CD14-positive monocyte (primary cell): ENCODE measurements around the gene BCL3. TPM values are rescaled to one million over a fixed set of nuclear protein-coding genes. Genes with fewer than 3 reads are reported as not detected.

Experiments
- DNase-seq, 3 donors: peaks; one replicate each; pipeline ENCODE4 v3.0.0-alpha.2; 2011 to 2022
- H2AFZ ChIP-seq: 2 replicates; pipeline ENCODE4 v1.6.0; 2012; ENCODE audit warnings: mild to moderate bottlenecking, low read depth, low read length, inconsistent platforms; ENCODE audit not compliant: insufficient read depth, poor library complexity, severe bottlenecking
- H3K27ac ChIP-seq, 2 donors: 1 replicate in 1 of 2; 2 replicates in 1 of 2; pipeline ENCODE4 v1.5.1; 2012 to 2013; ENCODE audit warnings: low read length in 2 of 2, control low read depth in 1 of 2, inconsistent platforms in 1 of 2, low read depth in 1 of 2, mild to moderate bottlenecking in 1 of 2
- H3K27me3 ChIP-seq, 2 donors: one replicate each; pipeline versions ENCODE4 v1.6.0 to v1.6.1; 2011 to 2013; ENCODE audit warnings: low read length in 2 of 2; ENCODE audit not compliant: control insufficient read depth in 2 of 2, insufficient read depth in 2 of 2
- H3K36me3 ChIP-seq, 2 donors: replicated peaks in 1 of 2; 1 replicate in 1 of 2; 2 replicates in 1 of 2; pipeline versions ENCODE4 v1.5.1 to v1.6.1; 2012 to 2013; ENCODE audit warnings: low read length in 2 of 2, control low read depth in 1 of 2, inconsistent platforms in 1 of 2, mild to moderate bottlenecking in 1 of 2; ENCODE audit not compliant: insufficient read depth in 2 of 2, control insufficient read depth in 1 of 2
- H3K4me1 ChIP-seq, 2 donors: 1 replicate in 1 of 2; 2 replicates in 1 of 2; pipeline versions ENCODE4 v1.5.1 to v1.6.1; 2012 to 2013; ENCODE audit warnings: low read length in 2 of 2, control low read depth in 1 of 2, inconsistent platforms in 1 of 2, mild to moderate bottlenecking in 1 of 2, moderate library complexity in 1 of 2; ENCODE audit not compliant: insufficient read depth in 2 of 2, control insufficient read depth in 1 of 2
- H3K4me2 ChIP-seq: replicated peaks from 2 replicates; pipeline ENCODE3; 2012; ENCODE audit warnings: low read length, moderate library complexity, mild to moderate bottlenecking; ENCODE audit not compliant: poor library complexity, severe bottlenecking; ENCODE audit errors: extremely low read depth
- H3K4me3 ChIP-seq, 3 experiments: fragments of 200-600 bp in 1 of 3; sonication (generic) in 1 of 3; replicated peaks in 1 of 3; 1 replicate in 2 of 3; 2 replicates in 1 of 3; pipeline ENCODE4 v1.5.1; 2011 to 2013; ENCODE audit warnings: low read length in 3 of 3, mild to moderate bottlenecking in 3 of 3, control low read depth in 2 of 3, low read depth in 2 of 3, inconsistent platforms in 1 of 3, moderate library complexity in 1 of 3
- H3K79me2 ChIP-seq: 2 replicates; pipeline ENCODE4 v1.6.0; 2012; ENCODE audit warnings: mild to moderate bottlenecking, control low read depth, inconsistent platforms, low read length, moderate library complexity; ENCODE audit not compliant: insufficient read depth
- H3K9ac ChIP-seq: 2 replicates; pipeline ENCODE4 v1.6.0; 2017; ENCODE audit warnings: low read length, mild to moderate bottlenecking; ENCODE audit not compliant: insufficient read depth, poor library complexity, severe bottlenecking
- H3K9me3 ChIP-seq, 2 donors: replicated peaks in 1 of 2; 1 replicate in 1 of 2; 2 replicates in 1 of 2; pipeline versions ENCODE4 v1.5.1 to v1.6.1; 2012 to 2013; ENCODE audit warnings: low read length in 2 of 2, control low read depth in 1 of 2; ENCODE audit not compliant: control insufficient read depth in 1 of 2, insufficient read depth in 1 of 2
- H4K20me1 ChIP-seq: 2 replicates; pipeline ENCODE4 v1.6.0; 2012; ENCODE audit warnings: mild to moderate bottlenecking, low read length, control low read depth, moderate library complexity; ENCODE audit not compliant: insufficient read depth
- H3K27ac Mint-ChIP-seq, 7 donors: one replicate each; pipeline ENCODE4 v1.8.0; 2020; ENCODE audit warnings: mild to moderate bottlenecking in 7 of 7, mixed read lengths in 7 of 7, moderate library complexity in 6 of 7, inconsistent platforms in 2 of 7
- H3K27me3 Mint-ChIP-seq, 3 donors: one replicate each; pipeline ENCODE4 v1.8.0; 2021 to 2022; ENCODE audit warnings: low read depth in 3 of 3, mild to moderate bottlenecking in 3 of 3, mixed read lengths in 3 of 3, moderate library complexity in 3 of 3, inconsistent platforms in 1 of 3
- H3K36me3 Mint-ChIP-seq, 2 donors: one replicate each; pipeline ENCODE4 v1.8.0; 2020; ENCODE audit warnings: mixed read lengths in 2 of 2, inconsistent platforms in 1 of 2, mild to moderate bottlenecking in 1 of 2
- H3K4me1 Mint-ChIP-seq: one replicate; pipeline ENCODE4 v1.8.0; 2020; ENCODE audit warnings: mild to moderate bottlenecking, mixed read lengths
- H3K4me3 Mint-ChIP-seq, 2 donors: one replicate each; pipeline ENCODE4 v1.8.0; 2020; ENCODE audit warnings: mild to moderate bottlenecking in 2 of 2, mixed read lengths in 2 of 2, moderate library complexity in 1 of 2
- H3K9me3 Mint-ChIP-seq, 7 donors: one replicate each; pipeline ENCODE4 v1.8.0; 2020 to 2022; ENCODE audit warnings: mixed read lengths in 7 of 7, mild to moderate bottlenecking in 6 of 7, moderate library complexity in 6 of 7, inconsistent platforms in 2 of 7
- CTCF ChIP-seq: fragments of 200-600 bp; IDR thresholded peaks from one replicate; pipeline ENCODE4 v1.8.0; 2022; ENCODE audit warnings: antibody characterized with exemption, mild to moderate bottlenecking
- WGBS: methylation state at CpG from one replicate; pipeline ENCODE4 v1.1.5; 2013; ENCODE audit warnings: missing lambda C conversion rate; ENCODE audit not compliant: insufficient coverage; 5-methylcytosine and 5-hydroxymethylcytosine counted together
- intact Hi-C, 2 donors: fragments of 100-400 bp; cut with micrococcal nuclease; formaldehyde crosslinking; loops; one replicate each; pipeline versions ENCODE4 v1.15.0 to v1.15.1; 2023
- polyA plus RNA-seq, 3 donors: library from polyadenylated mRNA; depleted of rRNA in 1 of 3; unstranded in 2 of 3; stranded (reverse) in 1 of 3; fragments of 300-500 nt in 2 of 3; fragments of >200 nt in 1 of 3; fragmentation: Illumina TruSeq in 2 of 3; gene quantifications; 1 replicate in 2 of 3; 2 replicates in 1 of 3; pipeline ENCODE4 v1.2.3, GENCODE V29; 2012 to 2021

The BCL3 gene
- polyA plus RNA-seq, 3 donors = 18.7 to 160 (median 23.1) TPM

GRCh38 chr19:44757057-44757734, 8.7 kb downstream of the BCL3 start:
- peaks cover 48% of the 10 kb centered on the region for H4K20me1 ChIP-seq
- peaks cover 0 to 3% (median 1%) of the 10 kb centered on the region in 3 donors for H3K27me3 Mint-ChIP-seq
- WGBS = 97% methylated on average over 41 of the region's 53 CpGs
- peaks cover 0 to 2% (median 0%) of the 10 kb centered on the region in 7 donors for H3K9me3 Mint-ChIP-seq
- H3K27ac Mint-ChIP-seq = peak overlapping the region in 1 of 7 donors; percentile 40
- H2AFZ ChIP-seq = no peak overlapping the region
- no peak overlapping the region for H3K9ac ChIP-seq
- peaks cover 33 to 40% of the 10 kb centered on the region in 2 donors for H3K4me1 ChIP-seq
- TF ChIP-seq CTCF = no peak
- H3K27ac ChIP-seq = no peak overlapping the region
- no peak overlapping the region for H3K4me2 ChIP-seq
- intact Hi-C loops = no loop called here
- peaks cover 67 to 84% of the 10 kb centered on the region in 2 donors for H3K36me3 Mint-ChIP-seq
- H3K36me3 ChIP-seq = peaks cover 55 to 68% of the 10 kb centered on the region in 2 donors
- no peak overlapping the region for H3K4me3 Mint-ChIP-seq
- no peaks in the 10 kb centered on the region for H3K9me3 ChIP-seq
- H3K79me2 ChIP-seq = peaks cover 36% of the 10 kb centered on the region
- H3K27me3 ChIP-seq = no peaks in the 10 kb centered on the region
- H3K4me3 ChIP-seq = no peak overlapping the region
- no peak for DNase-seq
- peaks cover 51% of the 10 kb centered on the region for H3K4me1 Mint-ChIP-seq

GRCh38 chr19:44757735-44758505, 9.4 kb downstream of the BCL3 start:
- H3K27ac Mint-ChIP-seq = peak overlapping the region in 2 of 7 donors; percentile 25 to 38
- H3K27me3 Mint-ChIP-seq = peaks cover 0 to 4% (median 1%) of the 10 kb centered on the region in 3 donors
- peaks cover 49% of the 10 kb centered on the region for H3K4me1 Mint-ChIP-seq
- Histone ChIP-seq H2AFZ (no peak overlapping the region), H3K4me3 (no peak overlapping the region), H3K27me3 (no peaks in the 10 kb centered on the region), H3K9me3 (no peaks in the 10 kb centered on the region), H3K9ac (no peak overlapping the region), H3K4me2 (no peak overlapping the region), H3K27ac (no peak overlapping the region), H3K36me3 (peaks cover 49 to 61% of the 10 kb centered on the region in 2 donors), H3K79me2 (peaks cover 30% of the 10 kb centered on the region), H4K20me1 (peaks cover 48% of the 10 kb centered on the region), H3K4me1 (peaks cover 26 to 33% of the 10 kb centered on the region in 2 donors)
- H3K4me3 Mint-ChIP-seq = no peak overlapping the region
- no peak for DNase-seq
- intact Hi-C loops = no loop called here
- 96% methylated on average over 67 of the region's 68 CpGs for WGBS
- peaks cover 60 to 78% of the 10 kb centered on the region in 2 donors for H3K36me3 Mint-ChIP-seq
- TF ChIP-seq CTCF = no peak
- peaks cover 0 to 2% (median 0%) of the 10 kb centered on the region in 7 donors for H3K9me3 Mint-ChIP-seq
